HFF-Myc (cell line): ENCODE results near the gene GINS2.

Experiments used
- DNase-seq: peaks from one replicate; pipeline ENCODE4 v3.0.0-alpha.2; 2011; ENCODE audit warnings: low read depth; ENCODE audit errors: extremely low read depth
- H3K4me3 ChIP-seq: replicated peaks from 2 replicates; pipeline ENCODE4 v1.5.1; 2011; ENCODE audit warnings: low read depth, mild to moderate bottlenecking, control low read depth, low read length
- TF ChIP-seq, protein P1 (sequence below): IDR thresholded peaks from 2 replicates; pipeline ENCODE4 v1.5.1; 2012; ENCODE audit warnings: mild to moderate bottlenecking, low read depth, low read length, control low read depth; ENCODE audit errors: missing control alignments

GINS2 gene

DNA sequence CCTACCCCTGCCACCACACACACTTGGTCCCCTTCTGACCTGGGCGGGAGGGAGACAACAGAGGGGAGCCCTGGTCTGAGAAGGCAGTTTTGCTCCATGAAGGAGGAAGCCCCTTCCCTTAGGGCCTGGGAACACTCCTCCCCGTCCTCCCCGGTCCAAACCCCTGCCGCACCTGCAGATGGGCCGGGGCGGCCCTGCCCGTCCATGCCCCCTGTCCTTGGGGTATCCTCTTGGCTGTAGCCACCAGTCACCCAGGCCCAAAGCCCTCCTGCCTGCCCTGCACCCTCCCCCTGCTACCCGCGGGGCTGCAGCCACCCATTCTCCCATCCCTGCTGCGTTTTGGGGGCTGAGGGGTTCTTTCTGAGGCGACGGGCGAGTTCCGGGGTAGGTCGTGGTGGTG, 41.8 kb downstream of the GINS2 start:
- DNase-seq: no peak
- TF ChIP-seq, protein P1, sequence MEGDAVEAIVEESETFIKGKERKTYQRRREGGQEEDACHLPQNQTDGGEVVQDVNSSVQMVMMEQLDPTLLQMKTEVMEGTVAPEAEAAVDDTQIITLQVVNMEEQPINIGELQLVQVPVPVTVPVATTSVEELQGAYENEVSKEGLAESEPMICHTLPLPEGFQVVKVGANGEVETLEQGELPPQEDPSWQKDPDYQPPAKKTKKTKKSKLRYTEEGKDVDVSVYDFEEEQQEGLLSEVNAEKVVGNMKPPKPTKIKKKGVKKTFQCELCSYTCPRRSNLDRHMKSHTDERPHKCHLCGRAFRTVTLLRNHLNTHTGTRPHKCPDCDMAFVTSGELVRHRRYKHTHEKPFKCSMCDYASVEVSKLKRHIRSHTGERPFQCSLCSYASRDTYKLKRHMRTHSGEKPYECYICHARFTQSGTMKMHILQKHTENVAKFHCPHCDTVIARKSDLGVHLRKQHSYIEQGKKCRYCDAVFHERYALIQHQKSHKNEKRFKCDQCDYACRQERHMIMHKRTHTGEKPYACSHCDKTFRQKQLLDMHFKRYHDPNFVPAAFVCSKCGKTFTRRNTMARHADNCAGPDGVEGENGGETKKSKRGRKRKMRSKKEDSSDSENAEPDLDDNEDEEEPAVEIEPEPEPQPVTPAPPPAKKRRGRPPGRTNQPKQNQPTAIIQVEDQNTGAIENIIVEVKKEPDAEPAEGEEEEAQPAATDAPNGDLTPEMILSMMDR: no peak
- no peak overlapping the region for H3K4me3 ChIP-seq

DNA sequence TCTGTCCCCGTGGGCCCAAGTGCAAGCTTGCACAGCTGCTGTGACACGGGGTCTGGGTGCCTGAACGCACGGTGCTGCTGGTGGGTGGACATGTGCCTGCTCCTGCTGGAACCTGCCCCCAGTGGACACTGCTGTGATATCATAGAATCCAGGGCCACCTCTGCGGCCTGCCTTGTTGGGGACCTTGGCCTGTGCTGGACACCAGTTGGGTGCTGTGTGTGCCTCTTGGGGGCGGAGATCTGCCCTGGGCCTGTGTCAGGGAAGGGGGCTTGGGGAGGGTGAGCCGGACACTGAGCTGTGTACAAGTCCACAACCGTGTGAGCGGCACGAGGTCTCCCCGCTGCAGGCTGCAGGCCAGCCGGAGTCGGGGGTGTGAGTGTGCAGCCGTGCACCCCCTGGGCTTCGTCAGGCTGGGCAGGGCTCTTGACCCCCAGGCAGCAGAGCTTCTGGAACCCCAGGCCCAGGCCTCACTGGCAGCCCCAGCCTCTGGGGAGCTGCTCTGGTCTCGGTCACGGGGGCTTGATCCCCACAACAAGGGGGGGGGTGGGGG, 42.3 kb downstream of the GINS2 start:
- TF ChIP-seq, protein P1: no peak
- DNase-seq: no peak
- no peak overlapping the region for H3K4me3 ChIP-seq

DNA sequence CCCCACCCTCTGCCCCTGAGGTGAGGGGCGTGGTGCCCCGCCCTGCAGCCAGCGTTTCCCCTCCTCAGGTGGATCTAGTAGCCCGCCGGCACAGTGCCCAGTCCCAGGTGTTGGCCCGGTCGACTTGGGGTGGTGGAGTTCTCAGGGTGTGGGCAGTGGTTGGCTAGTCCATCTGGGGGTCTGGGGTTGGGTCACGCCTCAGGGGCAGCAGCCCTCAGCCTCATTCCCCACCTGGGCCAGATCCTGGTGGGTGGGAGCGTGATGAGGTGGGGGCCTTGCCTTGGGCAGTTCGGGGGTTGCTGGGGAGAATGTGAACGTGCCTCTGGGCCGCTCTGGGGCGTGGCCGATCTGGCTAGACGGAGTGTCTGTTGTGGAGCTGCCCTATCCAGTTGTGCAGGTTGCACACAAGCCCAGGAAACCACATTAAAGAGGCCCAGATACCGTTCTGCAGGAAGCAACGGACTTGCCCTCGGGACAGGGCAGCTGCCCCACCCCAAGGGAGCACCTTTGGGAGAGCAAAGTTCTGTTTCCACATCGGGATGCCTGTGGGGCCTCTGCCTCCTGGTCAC, 43.6 kb downstream of the GINS2 start:
- no peak overlapping the region for H3K4me3 ChIP-seq
- DNase-seq: no peak
- TF ChIP-seq, protein P1: no peak

DNA sequence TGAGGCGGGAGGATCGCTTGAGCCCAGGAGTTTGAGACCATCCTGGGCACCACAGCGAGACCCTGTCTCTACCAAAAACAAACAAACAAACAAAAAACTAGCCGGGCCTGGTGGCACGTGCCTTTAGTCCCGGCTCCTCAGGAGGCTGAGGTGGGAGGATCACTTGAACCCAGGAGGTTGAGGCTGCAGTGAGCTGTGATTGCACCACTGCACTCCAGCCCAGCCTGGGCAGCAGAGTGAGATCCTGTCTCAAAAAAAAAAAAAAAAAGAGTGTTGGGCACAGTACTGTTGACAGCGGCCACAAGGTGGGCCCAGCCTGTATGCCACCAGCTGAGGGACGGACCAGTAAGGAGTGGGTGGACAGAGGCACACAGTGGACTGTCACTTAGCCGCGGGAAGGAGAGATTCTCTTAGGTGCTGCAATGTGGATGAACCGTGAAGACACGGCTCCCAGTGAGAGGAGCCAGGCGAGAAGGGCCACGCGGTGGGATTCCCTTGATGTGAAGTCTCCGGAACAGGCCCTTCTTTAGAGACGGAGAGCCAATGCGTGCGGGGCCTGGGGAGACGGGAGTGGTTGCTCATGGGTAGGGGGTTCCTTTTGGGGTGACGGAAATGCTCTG, 44.6 kb downstream of the GINS2 start:
- DNase-seq: no peak
- H3K4me3 ChIP-seq: no peak overlapping the region
- TF ChIP-seq, protein P1: no peak

DNA sequence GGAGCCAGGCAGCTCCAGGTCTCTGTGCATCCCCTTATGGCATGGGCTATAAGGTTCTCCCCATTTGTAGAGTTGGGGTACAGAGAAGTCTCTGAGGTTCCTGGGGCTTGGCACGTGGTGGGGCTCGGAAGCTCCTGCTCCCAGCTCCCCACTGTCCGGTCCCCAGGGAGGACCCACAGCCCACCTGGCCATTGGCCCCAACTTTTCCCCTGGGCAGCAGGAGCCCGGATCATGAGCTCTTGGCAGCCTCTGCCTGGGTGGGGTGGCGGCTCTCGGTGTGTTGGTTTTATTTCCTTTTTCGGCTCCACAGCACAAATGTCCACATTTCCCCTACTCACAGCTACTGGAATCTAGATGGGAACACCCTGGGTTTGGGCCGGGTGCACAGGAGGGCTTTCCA, 45.1 kb downstream of the GINS2 start:
- H3K4me3 ChIP-seq: no peak overlapping the region
- DNase-seq: no peak
- TF ChIP-seq, protein P1: no peak

DNA sequence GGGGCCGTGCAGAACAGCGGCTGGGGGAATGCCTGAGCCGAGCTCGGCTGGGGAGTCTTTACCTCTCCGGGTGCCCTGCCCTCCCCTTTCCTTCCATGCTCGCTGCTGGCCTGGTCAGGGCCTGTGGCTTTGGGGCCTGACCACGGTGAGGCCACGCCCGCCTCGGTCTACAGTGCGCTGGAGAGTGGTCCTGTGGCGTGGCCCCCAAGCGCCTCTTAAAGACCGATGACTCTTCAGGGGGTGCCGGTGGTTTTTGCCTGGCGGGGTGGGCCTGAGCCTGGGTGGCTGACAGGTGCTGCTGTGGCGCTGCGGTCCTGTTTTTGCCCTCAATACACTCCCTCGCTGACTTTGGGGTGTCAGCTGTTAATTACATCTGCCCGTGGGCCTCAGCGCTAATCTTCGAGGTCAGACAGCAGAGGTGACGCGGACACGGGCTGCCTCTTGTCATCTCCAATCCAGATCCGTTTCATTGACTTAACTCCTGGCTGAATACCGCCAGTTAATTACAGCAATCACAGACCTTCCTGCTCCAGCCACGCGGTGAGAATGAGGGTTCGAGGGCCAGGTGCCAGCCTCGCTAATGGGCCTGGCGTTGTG, 45.9 kb downstream of the GINS2 start:
- TF ChIP-seq, protein P1: no peak
- H3K4me3 ChIP-seq: no peak overlapping the region
- DNase-seq: no peak
